HG03159 (cell line): ENCODE measurements around the gene POLE.

Source experiments
- ATAC-seq: cut with Tn5 transposase; IDR thresholded peaks from one replicate; pipeline ENCODE4 v1.9.1; 2021; ENCODE audit warnings: mild to moderate bottlenecking, moderate library complexity; ENCODE audit not compliant: unreplicated experiment

The POLE gene

GRCh38 chr12:132653567-132654290 lies 33.4 kb downstream of the POLE start:
- no peak for ATAC-seq

GRCh38 chr12:132651444-132652100 lies 35.6 kb downstream of the POLE start:
- no peak for ATAC-seq

GRCh38 chr12:132649226-132649945 lies 37.8 kb downstream of the POLE start:
- ATAC-seq = no peak

GRCh38 chr12:132648616-132649225 lies 38.4 kb downstream of the POLE start:
- ATAC-seq = no peak

GRCh38 chr12:132647858-132648257 lies 39.3 kb downstream of the POLE start:
- ATAC-seq = no peak

- ATAC-seq = no peak
Observed at GRCh38 chr12:132646850-132647249, 40.3 kb downstream of the POLE start.

GRCh38 chr12:132642846-132643835 lies 44.0 kb downstream of the POLE start:
- ATAC-seq = no peak

- no peak for ATAC-seq
Observed at GRCh38 chr12:132641811-132642650, 45.1 kb downstream of the POLE start.

GRCh38 chr12:132640936-132641335 lies 46.2 kb downstream of the POLE start:
- no peak for ATAC-seq

GRCh38 chr12:132639956-132640520 lies 47.1 kb downstream of the POLE start:
- no peak for ATAC-seq

- no peak for ATAC-seq
Observed at GRCh38 chr12:132638541-132639408, 48.4 kb downstream of the POLE start.

GRCh38 chr12:132637811-132638210 lies 49.3 kb downstream of the POLE start:
- ATAC-seq = no peak

- no peak for ATAC-seq
Observed at GRCh38 chr12:132635076-132635955, 51.8 kb downstream of the POLE start.

GRCh38 chr12:132634411-132634990 lies 52.6 kb downstream of the POLE start:
- no peak for ATAC-seq

GRCh38 chr12:132633901-132634300 lies 53.2 kb downstream of the POLE start:
- no peak for ATAC-seq

- ATAC-seq = no peak
Observed at GRCh38 chr12:132633398-132633797, 53.7 kb downstream of the POLE start.
